ENCODE data around the gene CYP46A1. TPM values are rescaled to one million over a fixed set of nuclear protein-coding genes. Genes with fewer than 3 reads are reported as not detected.

Gene CYP46A1
- total and polyA plus RNA-seq, 2 donors (not counting 1 experiment from before 2014, with no cell fraction given): 0.27 to 0.28 TPM

DNA sequence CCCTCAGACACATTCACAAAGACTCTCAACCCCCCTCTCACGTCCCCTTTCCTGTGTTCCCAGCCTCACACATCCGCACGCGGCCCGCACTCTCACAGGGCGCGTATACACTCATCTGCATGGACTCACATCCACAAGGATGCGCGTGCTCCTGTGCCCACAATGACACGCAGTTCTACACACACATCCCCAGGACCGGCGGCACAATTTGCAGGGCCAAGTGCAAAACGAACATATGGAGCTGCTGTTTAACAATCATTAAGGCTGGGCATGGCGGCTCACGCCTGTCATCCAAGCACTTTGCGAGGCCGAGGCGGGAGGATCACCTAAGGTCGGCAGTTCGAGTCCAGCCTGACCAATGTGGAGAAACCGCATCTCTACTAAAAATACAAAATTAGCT is 72.7 kb downstream of the CYP46A1 start:
- WGBS (ENCODE audit: insufficient coverage): 97% methylated on average over 19 of the region's 21 CpGs
- no peaks in the 10 kb centered on the region for H3K36me3 ChIP-seq (replicated peaks in 1 of 2; ENCODE audit: control extremely low read depth in 1 of 2, control insufficient read depth in 1 of 2, extremely low read depth in 1 of 2, insufficient read depth in 2 of 2, low read length in 1 of 2)
- Mint-ChIP-seq H3K27me3 (peaks cover 26% of the 10 kb centered on the region), H3K9me3 (ENCODE audit: insufficient read depth) (no peaks in the 10 kb centered on the region), H3K27ac (no peak overlapping the region), H3K4me3 (no peak overlapping the region), H3K4me1 (peaks cover 8% of the 10 kb centered on the region)
- no peak overlapping the region for H3K27ac ChIP-seq (ENCODE audit: low read length in 2 of 2)
- no peaks in the 10 kb centered on the region for H3K79me2 ChIP-seq (ENCODE audit: control insufficient read depth, insufficient read depth, low read length)
- H3K9ac ChIP-seq (ENCODE audit: low read length): no peak overlapping the region
- H3K9me3 ChIP-seq (ENCODE audit: control extremely low read depth in 1 of 3, control insufficient read depth in 2 of 3, insufficient read depth in 1 of 3, low read length in 2 of 3): peaks cover 0 to 3% (median 0%) of the 10 kb centered on the region in 3 donors
- POLR2A ChIA-PET: no interaction called here
- H4K20me1 ChIP-seq (ENCODE audit: control insufficient read depth, insufficient read depth, low read length, poor library complexity, severe bottlenecking): no peaks in the 10 kb centered on the region
- no peak for DNase-seq
- no peak for TF ChIP-seq CTCF (IDR thresholded peaks at IDR 0.05)
- no peak for TF ChIP-seq EZH2 (IDR thresholded peaks at IDR 0.05; ENCODE audit: borderline replicate concordance, insufficient read depth, low read depth, low read length, poor library complexity, severe bottlenecking)
- peaks cover 0 to 6% of the 10 kb centered on the region in 2 donors for H3K4me1 ChIP-seq (ENCODE audit: control insufficient read depth in 2 of 2, insufficient read depth in 2 of 2, low read length in 2 of 2)
- no peak overlapping the region for H2AFZ ChIP-seq (ENCODE audit: insufficient read depth, low read depth, low read length, poor library complexity, severe bottlenecking)
- H3K4me3 ChIP-seq (ENCODE audit: control extremely low read depth in 1 of 5, extremely low read depth in 1 of 5, insufficient read depth in 1 of 5, low read depth in 2 of 5, low read length in 4 of 5): no peak overlapping the region
- CTCF ChIA-PET: no interaction called here
- intact Hi-C loops (cut with micrococcal nuclease): no loop called here
- no peak overlapping the region for H3K4me2 ChIP-seq (replicated peaks; ENCODE audit: low read depth, low read length, poor library complexity, severe bottlenecking)
- no peak for ATAC-seq (ENCODE audit: low read depth)
- peaks cover 0 to 42% (median 1%) of the 10 kb centered on the region in 4 experiments for H3K27me3 ChIP-seq (replicated peaks in 1 of 4; ENCODE audit: control extremely low read depth in 1 of 4, control insufficient read depth in 3 of 4, insufficient read depth in 4 of 4, low read length in 3 of 4)

DNA sequence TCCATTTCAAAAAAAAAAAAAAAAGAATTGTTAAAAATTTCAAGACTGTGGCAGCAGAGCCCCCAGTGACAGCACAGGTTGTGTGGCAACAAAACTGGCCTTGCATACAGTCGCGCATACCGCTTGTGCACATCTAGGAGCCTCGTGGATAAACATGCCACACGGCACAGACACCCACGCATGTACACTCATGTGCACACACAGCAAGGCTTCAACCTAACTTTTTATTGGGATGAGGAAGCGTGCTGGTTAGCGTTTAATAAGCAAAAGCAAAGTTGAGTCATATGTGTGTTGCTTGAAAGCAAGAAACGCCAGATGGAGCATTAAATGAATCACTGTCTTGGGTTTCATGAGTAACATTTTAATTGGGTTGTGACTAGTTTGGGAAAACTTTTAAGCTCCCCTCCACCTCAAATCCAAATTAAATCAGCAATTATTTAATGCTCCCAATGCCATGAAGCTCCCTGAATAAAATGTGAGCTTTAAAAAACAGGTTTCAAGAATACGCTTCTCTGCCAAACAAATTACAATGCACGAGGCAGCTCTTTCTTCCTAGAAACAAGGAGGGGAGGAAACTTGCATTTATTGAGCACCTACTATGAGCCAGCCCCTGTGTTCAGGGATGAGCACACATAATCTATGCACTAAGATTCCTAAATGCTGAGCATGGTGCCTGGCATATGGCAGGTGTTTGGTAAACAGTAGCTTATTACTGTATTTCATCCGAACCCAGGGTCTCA is 73.4 kb downstream of the CYP46A1 start:
- Histone ChIP-seq H3K9ac (ENCODE audit: low read length) (no peak overlapping the region), H3K4me2 (replicated peaks; ENCODE audit: low read depth, low read length, poor library complexity, severe bottlenecking) (no peak overlapping the region), H3K4me3 (ENCODE audit: control extremely low read depth in 1 of 5, extremely low read depth in 1 of 5, insufficient read depth in 1 of 5, low read depth in 2 of 5, low read length in 4 of 5) (no peak overlapping the region), H3K9me3 (ENCODE audit: control extremely low read depth in 1 of 3, control insufficient read depth in 2 of 3, insufficient read depth in 1 of 3, low read length in 2 of 3) (peaks cover 0 to 3% (median 0%) of the 10 kb centered on the region in 3 donors), H4K20me1 (ENCODE audit: control insufficient read depth, insufficient read depth, low read length, poor library complexity, severe bottlenecking) (no peaks in the 10 kb centered on the region), H3K36me3 (replicated peaks in 1 of 2; ENCODE audit: control extremely low read depth in 1 of 2, control insufficient read depth in 1 of 2, extremely low read depth in 1 of 2, insufficient read depth in 2 of 2, low read length in 1 of 2) (no peaks in the 10 kb centered on the region), H3K27ac (ENCODE audit: low read length in 2 of 2) (no peak overlapping the region), H3K4me1 (ENCODE audit: control insufficient read depth in 2 of 2, insufficient read depth in 2 of 2, low read length in 2 of 2) (peaks cover 0 to 3% of the 10 kb centered on the region in 2 donors), H2AFZ (ENCODE audit: insufficient read depth, low read depth, low read length, poor library complexity, severe bottlenecking) (no peak overlapping the region), H3K27me3 (replicated peaks in 1 of 4; ENCODE audit: control extremely low read depth in 1 of 4, control insufficient read depth in 3 of 4, insufficient read depth in 4 of 4, low read length in 3 of 4) (peaks cover 0 to 35% (median 1%) of the 10 kb centered on the region in 4 experiments), H3K79me2 (ENCODE audit: control insufficient read depth, insufficient read depth, low read length) (no peaks in the 10 kb centered on the region)
- WGBS (ENCODE audit: insufficient coverage): 82% methylated on average over 4 of the region's 12 CpGs
- DNase-seq: no peak
- no peaks in the 10 kb centered on the region for H3K9me3 Mint-ChIP-seq (ENCODE audit: insufficient read depth)
- TF ChIP-seq EZH2 (IDR thresholded peaks at IDR 0.05; ENCODE audit: borderline replicate concordance, insufficient read depth, low read depth, low read length, poor library complexity, severe bottlenecking): no peak
- no peak for TF ChIP-seq CTCF (IDR thresholded peaks at IDR 0.05)
- ATAC-seq (ENCODE audit: low read depth): no peak
- ChIA-PET CTCF (no interaction called here), POLR2A (no interaction called here)
- H3K4me3 Mint-ChIP-seq: no peak overlapping the region
- intact Hi-C loops (cut with micrococcal nuclease): no loop called here
- H3K4me1 Mint-ChIP-seq: peaks cover 6% of the 10 kb centered on the region
- peaks cover 20% of the 10 kb centered on the region for H3K27me3 Mint-ChIP-seq
- no peak overlapping the region for H3K27ac Mint-ChIP-seq

All from B cell (primary cell).